Astrocyte (in vitro differentiated cells and primary cell): Measurements from ENCODE around the gene VEGFB. TPM values are rescaled to one million over a fixed set of nuclear protein-coding genes. Genes with fewer than 3 reads are reported as not detected.
A peak's percentile ranks its signal among the peaks of the same experiment; 100 is the strongest.

Experiments used
- DNase-seq: peaks from one replicate; pipeline ENCODE4 v3.0.0-alpha.2; 2010; ENCODE audit warnings: low read depth
- FAIRE-seq: peaks from 2 replicates; lab custom pipeline; 2011; peaks lifted over from hg19 to GRCh38; lab: Jason Lieb, UNC
- H2AFZ ChIP-seq: 2 replicates; pipeline ENCODE4 v1.6.0; 2012; ENCODE audit warnings: low read depth, low read length, inconsistent platforms
- H3K27ac ChIP-seq: 2 replicates; pipeline ENCODE4 v1.5.1; 2011; ENCODE audit warnings: low read depth, low read length, inconsistent platforms
- H3K27me3 ChIP-seq: 2 replicates; pipeline ENCODE4 v1.6.0; 2011; ENCODE audit warnings: low read length, inconsistent platforms; ENCODE audit not compliant: insufficient read depth
- H3K36me3 ChIP-seq: 2 replicates; pipeline ENCODE4 v1.5.1; 2011; ENCODE audit warnings: low read length, inconsistent platforms; ENCODE audit not compliant: insufficient read depth
- H3K4me1 ChIP-seq: 2 replicates; pipeline ENCODE4 v1.5.1; 2011; ENCODE audit warnings: low read length, inconsistent platforms; ENCODE audit not compliant: insufficient read depth
- H3K4me2 ChIP-seq: 2 replicates; pipeline ENCODE4 v1.6.0; 2012; ENCODE audit warnings: low read length, inconsistent platforms
- H3K4me3 ChIP-seq: 2 replicates; pipeline ENCODE4 v1.5.1; 2011; ENCODE audit warnings: low read depth, mild to moderate bottlenecking, low read length, inconsistent platforms; ENCODE audit not compliant: insufficient read depth
- H3K79me2 ChIP-seq: 2 replicates; pipeline ENCODE4 v1.6.0; 2012; ENCODE audit warnings: mild to moderate bottlenecking, low read length, inconsistent platforms; ENCODE audit not compliant: insufficient read depth
- H3K9ac ChIP-seq: 2 replicates; pipeline ENCODE4 v1.6.0; 2012; ENCODE audit warnings: mild to moderate bottlenecking, low read length, inconsistent platforms
- H3K9me3 ChIP-seq: 2 replicates; pipeline ENCODE4 v1.5.1; 2012; ENCODE audit warnings: low read depth, mild to moderate bottlenecking, low read length, inconsistent platforms; ENCODE audit not compliant: insufficient read depth
- H4K20me1 ChIP-seq: 2 replicates; pipeline ENCODE4 v1.6.0; 2012; ENCODE audit warnings: low read length, inconsistent platforms; ENCODE audit not compliant: insufficient read depth
- H3K27ac Mint-ChIP-seq: one replicate; pipeline ENCODE4 v1.8.0; 2021; ENCODE audit warnings: mild to moderate bottlenecking, mixed read lengths; ENCODE audit not compliant: unreplicated experiment
- H3K27me3 Mint-ChIP-seq: one replicate; pipeline ENCODE4 v1.8.0; 2021; ENCODE audit warnings: low read depth, mixed read lengths; ENCODE audit not compliant: unreplicated experiment
- H3K36me3 Mint-ChIP-seq: one replicate; pipeline ENCODE4 v1.8.0; 2021; ENCODE audit warnings: low read depth, mixed read lengths; ENCODE audit not compliant: unreplicated experiment
- H3K4me1 Mint-ChIP-seq: one replicate; pipeline ENCODE4 v1.8.0; 2021; ENCODE audit warnings: low read depth, mixed read lengths; ENCODE audit not compliant: unreplicated experiment
- H3K4me3 Mint-ChIP-seq: one replicate; pipeline ENCODE4 v1.8.0; 2021; ENCODE audit warnings: mild to moderate bottlenecking, moderate library complexity, mixed read lengths; ENCODE audit not compliant: unreplicated experiment
- H3K9me3 Mint-ChIP-seq: one replicate; pipeline ENCODE4 v1.8.0; 2021; ENCODE audit warnings: mild to moderate bottlenecking, mixed read lengths; ENCODE audit not compliant: unreplicated experiment
- CTCF ChIP-seq: IDR thresholded peaks from 2 replicates; pipeline ENCODE4 v1.5.1; 2011; ENCODE audit warnings: low read depth, mild to moderate bottlenecking, inconsistent platforms, low read length, moderate library complexity; ENCODE audit not compliant: insufficient read depth
- EZH2 ChIP-seq: IDR thresholded peaks from 2 replicates; pipeline ENCODE4 v1.6.1; 2012; ENCODE audit warnings: mild to moderate bottlenecking, low read length, inconsistent platforms; ENCODE audit not compliant: insufficient read depth
- total RNA-seq: library from RNA; stranded (reverse); gene quantifications from 2 replicates; pipeline ENCODE4 v1.2.1, GENCODE V29; 2021

The VEGFB gene
- total RNA-seq, 1 donor from 2014 or later, result 30.4 TPM

- Histone ChIP-seq H3K9me3 (no peaks in the 10 kb centered on the region), H4K20me1 (peaks cover 14% of the 10 kb centered on the region), H3K27me3 (no peaks in the 10 kb centered on the region), H3K9ac (peak overlapping the region; percentile 81), H3K4me1 (peaks cover 30% of the 10 kb centered on the region), H3K27ac (peak overlapping the region; percentile 80), H3K4me2 (peak overlapping the region; percentile 89), H2AFZ (peak overlapping the region; percentile 67), H3K4me3 (peak overlapping the region; percentile 60), H3K79me2 (peaks cover 7% of the 10 kb centered on the region), H3K36me3 (peaks cover 7% of the 10 kb centered on the region)
- Mint-ChIP-seq H3K4me3 (peak overlapping the region; percentile 87), H3K36me3 (peaks cover 2% of the 10 kb centered on the region), H3K9me3 (no peaks in the 10 kb centered on the region), H3K27me3 (no peaks in the 10 kb centered on the region), H3K4me1 (peaks cover 14% of the 10 kb centered on the region), H3K27ac (peak overlapping the region; percentile 64)
- DNase-seq (no peak), FAIRE-seq (no peak)
- no peak for TF ChIP-seq CTCF
- no peak for TF ChIP-seq EZH2
Observed at GRCh38 chr11:64268893-64269539, 34.6 kb downstream of the VEGFB start.

- Histone ChIP-seq H3K4me2 (peak overlapping the region; percentile 93), H4K20me1 (peaks cover 10% of the 10 kb centered on the region), H2AFZ (peak overlapping the region; percentile 67), H3K36me3 (peaks cover 5% of the 10 kb centered on the region), H3K27me3 (no peaks in the 10 kb centered on the region), H3K9ac (peak overlapping the region; percentile 83), H3K27ac (peak overlapping the region; percentile 80), H3K4me1 (peaks cover 30% of the 10 kb centered on the region), H3K79me2 (peaks cover 7% of the 10 kb centered on the region), H3K4me3 (peak overlapping the region; percentile 70), H3K9me3 (no peaks in the 10 kb centered on the region)
- peak; percentile 100 for DNase-seq
- Mint-ChIP-seq H3K9me3 (no peaks in the 10 kb centered on the region), H3K27ac (peak overlapping the region; percentile 99), H3K4me3 (peak overlapping the region; percentile 96), H3K4me1 (peaks cover 14% of the 10 kb centered on the region), H3K27me3 (no peaks in the 10 kb centered on the region), H3K36me3 (peaks cover 2% of the 10 kb centered on the region)
- peak; percentile 54 for FAIRE-seq
- TF ChIP-seq CTCF (no peak), EZH2 (no peak)
Observed at GRCh38 chr11:64269540-64270220, 35.3 kb downstream of the VEGFB start.
